ENCODE results near the gene HS6ST2.
"Not testable (repeated sequence)": the region's sequence is repeated elsewhere in the genome, so short reads cannot be mapped to it uniquely, and the experiment has no call there.

HS6ST2 gene

DNA sequence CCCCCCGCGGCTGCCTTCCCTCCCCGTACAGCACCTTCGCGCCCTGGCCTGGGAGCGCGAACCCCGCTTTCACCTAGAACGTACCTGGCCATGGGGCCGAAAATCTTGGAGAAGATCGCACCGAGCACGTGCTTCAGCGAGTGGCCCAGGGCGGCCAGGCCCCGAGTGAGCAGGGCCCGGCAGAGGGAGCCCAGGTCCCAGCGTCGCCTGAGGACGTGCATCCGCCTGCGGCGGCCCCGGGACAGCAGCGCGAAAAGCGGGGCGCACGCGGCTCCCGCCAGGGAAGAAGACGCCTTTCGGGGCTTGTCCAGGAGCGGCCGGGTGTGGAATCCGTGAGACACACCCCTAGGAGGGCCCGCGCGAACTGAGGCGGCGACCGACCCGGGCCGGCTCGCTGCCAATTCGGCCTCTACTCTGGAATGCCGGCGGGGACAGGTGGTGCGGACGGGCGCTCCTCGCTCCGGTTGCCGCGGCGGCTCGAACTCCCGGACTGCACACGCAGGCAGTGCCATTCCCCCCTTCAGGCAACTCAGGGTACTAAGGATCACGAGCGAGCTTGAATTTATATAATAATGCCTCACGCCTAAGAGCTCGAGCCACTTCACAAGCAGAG lies at the start of gene HS6ST2:
HS6ST2 (minus strand) TSS at position 539 of the 613 bp plus-strand sequence.
- FAIRE-seq = no peak

DNA sequence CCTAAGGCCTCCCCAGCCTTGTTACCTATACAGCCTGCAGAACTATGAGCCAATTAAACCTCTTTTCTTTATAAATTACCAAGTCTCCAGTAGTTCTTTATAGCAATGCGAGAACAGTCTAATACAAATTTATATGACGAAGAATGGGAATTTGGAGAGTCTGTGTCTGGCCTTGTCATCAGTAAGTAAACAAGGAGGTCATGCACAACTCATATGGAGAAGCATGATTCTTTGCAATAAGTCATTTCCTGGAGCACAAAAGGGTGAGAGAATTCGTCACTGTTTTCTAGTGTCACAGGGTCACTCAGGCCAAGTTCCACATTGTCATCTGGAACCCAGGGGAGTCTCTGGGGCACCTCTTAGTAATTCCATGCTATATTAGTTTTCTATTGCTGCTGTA lies 49.0 kb upstream of the HS6ST2 start:
- FAIRE-seq = no peak

DNA sequence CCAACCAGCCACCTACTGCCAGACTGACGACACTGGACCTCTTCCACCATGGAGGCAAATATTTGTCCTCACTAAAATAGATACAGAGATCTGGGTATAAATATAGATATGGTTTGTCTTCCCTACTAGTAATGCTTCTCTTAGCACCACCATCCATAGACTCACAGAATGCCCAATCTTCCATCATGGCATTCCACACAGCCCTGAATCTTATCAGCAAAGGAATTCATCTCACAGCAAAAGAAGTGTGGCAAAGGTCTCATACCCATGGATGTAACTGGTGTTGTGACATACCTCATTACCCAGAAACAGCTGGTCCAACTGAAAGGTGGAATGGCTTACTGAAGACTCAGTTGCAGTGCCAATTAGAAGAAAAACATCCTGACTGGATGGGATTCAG lies 47.2 kb upstream of the HS6ST2 start:
- no peak for FAIRE-seq

DNA sequence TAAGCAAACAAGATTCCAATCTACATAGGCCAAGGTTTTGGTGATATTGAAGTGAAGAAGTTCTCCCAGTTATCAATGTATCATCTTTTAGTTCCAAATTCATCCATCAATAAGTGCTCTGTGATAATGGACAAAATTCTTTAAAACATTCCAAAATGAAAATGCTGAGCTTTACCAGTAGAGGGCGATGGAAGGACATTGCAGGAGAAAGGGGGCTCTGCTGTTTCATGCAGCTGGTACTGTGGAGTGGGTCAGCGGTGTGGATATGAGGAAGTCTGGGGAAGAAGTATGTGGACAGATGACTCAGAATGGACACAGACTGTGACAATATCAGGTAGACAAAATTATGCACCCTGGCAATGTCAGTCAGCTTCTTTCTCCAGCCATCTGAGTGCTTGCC lies 46.6 kb upstream of the HS6ST2 start:
- FAIRE-seq = peak; percentile 65

DNA sequence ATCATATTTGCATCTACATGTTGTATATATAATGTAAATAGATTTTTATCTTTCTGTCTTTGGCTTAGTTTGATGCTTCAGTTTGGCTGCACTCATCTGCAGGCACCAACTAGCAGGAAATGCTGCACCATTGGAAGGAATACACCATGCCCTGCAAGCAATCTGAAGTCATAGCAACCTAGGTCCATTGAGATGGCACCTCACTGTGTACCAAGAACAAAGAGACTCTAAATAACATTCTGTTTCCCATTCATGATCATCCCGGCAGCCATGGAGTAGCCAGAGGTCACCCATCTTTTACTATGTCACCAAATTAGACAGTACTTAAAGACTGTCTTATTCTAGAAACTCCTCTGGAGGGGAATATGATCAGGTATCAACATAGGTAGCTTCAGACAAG lies 40.8 kb upstream of the HS6ST2 start:
- FAIRE-seq = no peak

DNA sequence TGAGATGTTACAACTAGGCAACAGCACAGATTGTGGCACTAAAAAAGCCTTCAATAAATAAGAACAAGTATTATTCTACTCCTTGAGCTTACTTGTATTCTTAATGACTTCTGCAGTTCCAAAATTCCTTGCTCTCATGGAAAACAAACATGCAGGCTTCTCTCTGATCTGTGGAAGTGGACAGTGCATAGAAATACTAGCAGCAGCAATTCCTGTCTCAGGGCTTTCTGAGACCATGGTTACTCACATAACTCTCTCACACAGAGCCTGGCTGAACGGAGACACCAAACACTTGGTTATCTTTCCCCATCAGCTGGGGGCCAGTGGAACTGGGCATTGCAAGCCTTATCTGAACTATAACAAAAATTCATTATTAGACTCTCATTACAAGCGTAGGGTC lies 32.4 kb upstream of the HS6ST2 start:
- FAIRE-seq = no peak

GRCh38 chrX:132986556-132986955 lies 28.1 kb upstream of the HS6ST2 start:
- no peak for FAIRE-seq

DNA sequence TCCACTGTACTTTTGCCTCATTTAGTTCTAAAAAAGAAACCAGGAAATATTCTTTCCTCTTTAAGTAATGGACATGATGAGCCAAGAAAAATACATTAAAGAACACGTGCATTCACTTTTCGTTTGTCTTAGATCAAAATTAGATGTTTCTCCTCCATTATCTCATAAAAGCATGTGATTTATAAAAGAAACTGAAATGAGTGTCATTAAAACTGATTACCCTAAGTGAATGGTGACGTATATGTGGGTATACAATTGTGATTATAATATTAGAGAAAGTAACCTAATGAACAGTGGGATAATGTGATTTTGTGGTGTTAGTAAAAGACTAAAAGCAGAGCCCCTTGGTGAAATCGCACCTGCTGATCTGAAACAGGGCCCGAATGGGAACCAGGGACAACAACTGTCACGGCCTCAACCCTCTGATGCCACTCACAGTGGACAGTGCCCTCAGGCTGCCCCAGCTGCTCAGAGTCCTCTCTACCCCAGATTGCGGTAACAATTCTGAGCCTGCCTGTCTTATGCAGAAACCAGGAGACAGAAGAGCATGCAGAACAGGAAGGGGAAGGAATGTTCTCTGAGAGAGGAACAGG lies 25.7 kb upstream of the HS6ST2 start:
- FAIRE-seq = peak; percentile 13

- no peak for FAIRE-seq
Measured at GRCh38 chrX:132983496-132983895, 25.1 kb upstream of the HS6ST2 start.

- FAIRE-seq = not testable (repeated sequence)
Measured at GRCh38 chrX:132980035-132980434, 21.6 kb upstream of the HS6ST2 start.

- FAIRE-seq = no peak
Measured at GRCh38 chrX:132968296-132968949, 10.0 kb upstream of the HS6ST2 start.

- FAIRE-seq = no peak
Measured at GRCh38 chrX:132967049-132967448, 8.6 kb upstream of the HS6ST2 start.

DNA sequence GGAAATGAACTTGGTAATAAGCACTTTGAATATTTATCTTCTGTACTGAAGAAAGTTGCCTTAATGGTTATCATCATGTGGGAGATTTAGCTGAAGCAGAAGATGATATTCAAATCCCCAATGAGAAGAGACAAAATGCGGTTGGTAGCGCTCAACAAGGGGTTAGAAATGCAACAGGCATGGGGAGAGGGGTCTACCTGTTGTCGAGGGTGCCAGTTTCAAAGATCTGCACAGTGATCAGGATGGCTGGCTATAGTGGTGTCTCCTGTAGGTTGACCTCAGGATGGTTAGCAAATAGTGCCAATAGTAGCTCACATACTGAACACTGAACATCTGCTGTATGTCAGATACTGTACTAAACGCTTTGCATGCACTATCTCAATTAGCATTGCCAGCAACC lies 7.0 kb upstream of the HS6ST2 start:
- FAIRE-seq = no peak

- FAIRE-seq = no peak
Measured at GRCh38 chrX:132961511-132961910, 3.1 kb upstream of the HS6ST2 start.

DNA sequence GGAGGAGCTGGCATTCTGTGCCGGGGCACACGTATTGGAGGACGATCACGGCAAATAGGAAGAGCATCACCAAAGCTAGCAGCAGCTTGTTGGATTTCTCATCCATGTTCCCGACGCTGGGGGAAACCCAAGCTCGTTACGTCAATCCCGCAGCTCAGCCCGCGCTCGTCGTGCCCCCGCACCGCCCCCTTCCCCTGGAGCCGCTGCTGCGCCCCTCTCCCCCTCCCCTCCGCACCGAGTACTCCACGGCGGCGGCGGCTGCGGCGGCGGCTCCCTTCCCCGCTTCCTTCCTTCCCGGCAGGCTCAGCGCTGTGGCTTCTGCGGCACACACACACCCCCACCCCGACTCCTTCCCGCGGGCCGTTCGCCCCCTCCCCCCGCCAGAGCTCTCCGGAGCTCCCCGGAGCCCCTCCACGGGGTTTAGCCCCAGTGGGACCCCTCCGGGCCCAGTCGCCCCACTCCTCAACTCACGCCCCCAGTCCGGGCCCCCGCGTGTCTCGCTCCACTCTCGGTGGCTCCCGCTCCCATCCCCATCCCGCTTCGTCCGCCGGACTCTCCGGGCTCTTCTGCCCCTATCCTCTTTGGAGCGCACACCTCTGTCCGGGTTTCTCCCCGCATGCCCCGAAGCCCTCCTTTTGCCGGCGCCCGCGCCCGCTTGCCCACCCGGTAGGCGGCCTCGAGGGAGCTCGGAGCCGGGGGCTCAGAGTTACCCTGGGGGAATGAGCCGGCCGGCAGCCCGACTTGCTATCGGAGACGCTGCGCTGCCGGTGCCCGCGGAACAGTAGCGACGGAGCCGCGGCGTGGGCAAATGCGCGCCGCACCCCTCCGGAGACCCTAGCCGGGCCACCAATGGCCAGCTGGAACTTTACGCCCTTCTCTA lies 978 bp downstream of the HS6ST2 start:
- FAIRE-seq = no peak

DNA sequence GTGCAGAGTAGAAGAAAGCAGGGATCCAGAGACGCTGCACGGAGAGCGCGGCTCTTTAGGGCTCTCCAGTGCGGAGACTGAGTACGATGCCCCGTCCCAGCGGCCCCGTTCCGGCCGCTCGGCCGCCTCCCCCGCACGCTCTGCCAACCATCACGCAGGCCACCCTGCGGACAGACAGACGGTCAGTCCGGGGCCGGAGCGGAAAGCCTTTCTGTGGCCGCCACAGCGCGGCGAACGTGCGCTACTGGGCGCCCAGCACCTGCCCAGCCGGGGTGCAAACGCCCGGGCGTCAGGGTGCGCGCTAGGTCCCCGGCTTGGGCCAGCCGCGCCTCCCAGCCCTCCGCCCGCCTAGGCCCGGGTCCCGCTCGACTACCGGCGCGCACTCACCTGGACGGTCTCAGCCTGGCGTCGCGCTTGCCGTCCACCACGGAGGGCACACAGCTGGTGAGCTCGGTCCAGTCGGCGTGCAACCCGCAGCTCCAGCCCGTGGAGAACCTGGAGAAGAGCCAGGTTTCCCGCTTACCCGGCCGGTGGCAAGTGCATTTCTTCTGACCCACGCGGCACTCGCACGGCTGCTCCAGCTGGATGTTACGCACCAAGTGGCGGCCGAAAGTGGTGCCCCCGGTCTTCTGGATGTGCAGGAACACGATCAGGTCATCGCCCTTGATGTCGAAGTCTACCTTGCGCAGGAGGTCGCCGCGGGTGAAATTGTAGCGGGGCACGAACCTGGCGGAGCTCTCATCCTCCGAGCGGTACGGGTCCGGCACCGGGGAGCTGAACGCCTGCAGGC lies 1.8 kb downstream of the HS6ST2 start:
- FAIRE-seq = no peak

DNA sequence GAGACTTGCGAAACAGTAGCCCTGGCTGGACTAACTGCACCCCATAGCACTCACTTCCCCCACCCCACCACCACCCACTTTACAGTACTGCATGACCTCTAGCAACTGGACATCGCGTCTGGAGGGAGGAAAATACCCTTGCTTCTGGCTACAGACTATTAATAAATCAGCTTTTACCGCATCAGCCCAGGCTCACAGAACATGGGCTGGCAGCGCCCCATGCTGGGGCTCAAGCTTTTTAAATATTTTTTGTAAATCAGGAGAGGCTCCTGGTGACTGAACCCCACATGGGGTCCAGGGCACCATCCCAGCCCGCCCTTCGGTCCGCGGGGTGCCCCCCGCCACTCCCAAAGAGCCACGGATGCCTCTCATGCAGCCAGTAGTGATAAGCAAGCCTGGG lies 2.7 kb downstream of the HS6ST2 start:
- no peak for FAIRE-seq

GRCh38 chrX:132954323-132954722 lies 4.1 kb downstream of the HS6ST2 start:
- no peak for FAIRE-seq

- no peak for FAIRE-seq
Measured at GRCh38 chrX:132953354-132953753, 5.1 kb downstream of the HS6ST2 start.

GRCh38 chrX:132948648-132949260 lies 9.7 kb downstream of the HS6ST2 start:
- no peak for FAIRE-seq

GRCh38 chrX:132945055-132945599 lies 13.3 kb downstream of the HS6ST2 start:
- not testable (repeated sequence) for FAIRE-seq
